BE2C (cell line): ENCODE results near the gene MARCHF11.

Experiments used
- DNase-seq: peaks from one replicate; pipeline ENCODE4 v3.0.0-alpha.2; 2020
- H3K27me3 ChIP-seq: fragments of 250-450 bp; sonication (Bioruptor Pico); 2 replicates; pipeline ENCODE4 v1.5.1; 2020; ENCODE audit warnings: mild to moderate bottlenecking
- H3K36me3 ChIP-seq: fragments of 250-450 bp; sonication (Bioruptor Pico); 2 replicates; pipeline ENCODE4 v1.5.1; 2020; ENCODE audit warnings: mild to moderate bottlenecking
- H3K4me1 ChIP-seq: fragments of 250-450 bp; sonication (Bioruptor Pico); 2 replicates; pipeline ENCODE4 v1.5.1; 2020
- H3K4me3 ChIP-seq: 2 replicates; pipeline ENCODE4 v1.5.1; 2011; ENCODE audit warnings: low read depth, low read length
- H3K9me3 ChIP-seq: fragments of 250-450 bp; sonication (Bioruptor Pico); 2 replicates; pipeline ENCODE4 v1.5.1; 2020
- CTCF ChIP-seq: IDR thresholded peaks from 2 replicates; pipeline ENCODE4 v1.5.1; 2012; ENCODE audit warnings: mild to moderate bottlenecking, low read depth, low read length

MARCHF11 gene

DNA sequence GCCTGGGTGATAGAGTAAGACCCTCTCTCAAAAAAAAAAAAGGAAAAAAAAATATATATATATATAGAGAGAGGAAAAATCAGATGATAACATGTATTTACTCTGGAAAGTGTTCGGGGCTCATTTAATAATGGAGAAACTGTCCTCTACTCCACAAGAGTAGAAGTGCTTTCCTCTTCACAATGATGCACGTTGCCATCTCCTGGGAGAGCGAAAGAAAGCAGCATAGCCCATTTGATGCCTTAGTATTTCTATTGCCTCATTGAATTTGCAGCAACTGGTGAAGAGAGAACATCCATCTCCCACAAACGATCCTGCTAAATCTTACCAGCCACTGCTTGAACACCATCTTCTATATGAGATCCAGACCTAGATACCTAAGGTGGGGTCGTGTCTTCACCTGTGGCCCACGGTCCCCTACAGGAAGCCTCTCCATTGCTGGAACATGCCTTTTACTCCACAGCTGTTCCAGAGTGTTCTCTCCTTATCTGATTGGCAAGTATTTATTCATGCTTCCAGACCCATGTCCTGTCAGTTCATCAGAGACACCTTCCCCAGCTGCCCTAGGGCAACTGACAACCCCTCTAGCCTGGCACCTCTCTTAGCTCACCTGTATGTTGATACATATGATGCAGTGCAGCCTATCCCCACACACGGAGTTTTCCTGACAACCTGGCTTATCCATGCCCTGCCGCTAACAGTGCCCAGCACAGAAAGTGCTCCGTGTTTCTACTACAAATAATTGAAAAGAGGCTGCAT, 115.3 kb downstream of the MARCHF11 start:
- no peak overlapping the region for H3K4me3 ChIP-seq
- peak; percentile 48 for TF ChIP-seq CTCF
- peaks cover 5% of the 10 kb centered on the region; the same call in 1 of the 2 replicates for H3K36me3 ChIP-seq
- peaks cover 16% of the 10 kb centered on the region for H3K4me1 ChIP-seq
- H3K9me3 ChIP-seq: no peaks in the 10 kb centered on the region
- DNase-seq: peak; percentile 56
- no peaks in the 10 kb centered on the region for H3K27me3 ChIP-seq

- no peak for TF ChIP-seq CTCF
- Histone ChIP-seq H3K4me3 (no peak overlapping the region), H3K36me3 (no peaks in the 10 kb centered on the region), H3K4me1 (peaks cover 20% of the 10 kb centered on the region), H3K9me3 (no peaks in the 10 kb centered on the region), H3K27me3 (no peaks in the 10 kb centered on the region)
- DNase-seq: no peak
Observed at GRCh38 chr5:16061163-16061562, 118.4 kb downstream of the MARCHF11 start.

DNA sequence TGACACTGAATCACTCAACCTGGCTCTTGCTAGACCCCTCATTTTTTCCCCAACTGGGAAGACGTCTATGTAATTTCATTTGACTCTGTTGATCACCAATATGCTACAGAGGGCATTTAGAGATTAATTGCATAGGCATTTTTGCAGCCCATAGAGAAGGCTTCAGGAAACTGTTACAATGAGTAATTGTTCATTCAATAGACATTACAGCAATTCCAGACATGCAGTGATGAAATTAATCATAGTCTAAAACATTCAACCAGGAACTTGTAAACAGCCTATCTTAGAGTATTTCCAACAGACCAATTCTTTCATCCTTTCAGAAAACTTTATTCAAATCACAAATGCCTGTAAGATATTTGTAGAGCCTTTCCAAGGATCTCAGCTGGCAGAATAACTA, 122.3 kb downstream of the MARCHF11 start:
- no peak for DNase-seq
- peaks cover 15% of the 10 kb centered on the region for H3K4me1 ChIP-seq
- no peaks in the 10 kb centered on the region for H3K27me3 ChIP-seq
- H3K36me3 ChIP-seq: no peaks in the 10 kb centered on the region
- no peak for TF ChIP-seq CTCF
- H3K9me3 ChIP-seq: no peaks in the 10 kb centered on the region
- no peak overlapping the region for H3K4me3 ChIP-seq

DNA sequence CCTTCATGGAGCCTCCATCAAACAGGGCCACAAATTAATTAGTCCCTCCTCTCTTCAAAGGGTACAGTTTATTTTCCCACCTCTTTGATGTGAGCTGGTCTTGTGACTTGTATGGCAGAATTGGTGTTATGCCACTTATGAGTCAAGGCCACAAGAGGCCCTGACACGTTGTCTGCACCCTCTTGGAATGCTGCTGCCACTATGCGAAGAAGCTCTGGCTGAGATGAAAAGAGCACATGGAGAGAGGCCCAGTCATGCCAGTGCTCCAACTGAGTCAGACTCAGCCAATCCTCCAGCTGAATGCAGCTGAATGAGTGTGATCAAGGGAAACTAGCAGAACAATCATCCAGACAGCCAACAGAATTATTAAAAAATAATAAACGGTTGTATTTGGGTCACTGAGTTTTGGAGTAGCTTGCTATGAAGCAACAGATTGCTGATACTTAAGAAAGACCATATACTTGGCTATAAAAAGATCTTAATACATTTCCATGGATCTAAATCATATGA, 128.3 kb downstream of the MARCHF11 start:
- peaks cover 3% of the 10 kb centered on the region; the same call in 1 of the 2 replicates for H3K4me1 ChIP-seq
- H3K4me3 ChIP-seq: no peak overlapping the region
- TF ChIP-seq CTCF: no peak
- H3K27me3 ChIP-seq: no peaks in the 10 kb centered on the region
- H3K36me3 ChIP-seq: no peaks in the 10 kb centered on the region
- DNase-seq: no peak
- no peaks in the 10 kb centered on the region for H3K9me3 ChIP-seq

DNA sequence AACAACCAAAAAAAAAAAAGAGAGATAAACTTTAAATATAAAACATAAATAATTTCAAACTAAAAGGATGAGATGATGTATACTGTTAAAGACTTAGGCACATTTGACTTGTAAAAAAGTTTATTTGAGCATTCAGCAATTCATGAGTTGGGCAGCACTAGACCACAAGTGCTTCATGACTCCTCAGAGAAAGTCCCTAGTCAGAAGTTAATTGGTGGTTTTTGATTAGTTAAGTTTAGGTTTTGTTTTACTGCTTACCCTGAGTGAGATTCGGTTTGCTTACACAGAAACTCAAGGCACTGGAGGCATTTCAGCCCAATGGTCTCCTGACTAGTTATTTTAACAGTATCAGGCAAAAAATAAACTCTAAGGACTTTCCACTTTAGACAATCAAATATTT, 129.2 kb downstream of the MARCHF11 start:
- Histone ChIP-seq H3K36me3 (no peaks in the 10 kb centered on the region), H3K4me3 (no peak overlapping the region), H3K4me1 (peaks cover 3% of the 10 kb centered on the region; the same call in 1 of the 2 replicates), H3K27me3 (no peaks in the 10 kb centered on the region), H3K9me3 (no peaks in the 10 kb centered on the region)
- no peak for DNase-seq
- no peak for TF ChIP-seq CTCF

GRCh38 chr5:16049761-16050160, 129.8 kb downstream of the MARCHF11 start:
- peaks cover 3% of the 10 kb centered on the region; the same call in 1 of the 2 replicates for H3K4me1 ChIP-seq
- no peak for DNase-seq
- TF ChIP-seq CTCF: no peak
- no peaks in the 10 kb centered on the region for H3K9me3 ChIP-seq
- no peaks in the 10 kb centered on the region for H3K36me3 ChIP-seq
- H3K27me3 ChIP-seq: no peaks in the 10 kb centered on the region
- no peak overlapping the region for H3K4me3 ChIP-seq
